ENCODE results near the gene ARHGAP12.

ARHGAP12 gene

GRCh38 chr10:31871266-31872065, 57.2 kb downstream of the ARHGAP12 start:
- no peak for DNase-seq

GRCh38 chr10:31867646-31868045, 61.0 kb downstream of the ARHGAP12 start:
- no peak for DNase-seq

- DNase-seq: no peak
Measured at GRCh38 chr10:31866118-31866670, 62.4 kb downstream of the ARHGAP12 start.

- no peak for DNase-seq
Measured at GRCh38 chr10:31864834-31865518, 63.7 kb downstream of the ARHGAP12 start.

GRCh38 chr10:31855033-31855432, 73.6 kb downstream of the ARHGAP12 start:
- no peak for DNase-seq

- no peak for DNase-seq
Measured at GRCh38 chr10:31853629-31854028, 75.0 kb downstream of the ARHGAP12 start.

GRCh38 chr10:31851216-31851615, 77.4 kb downstream of the ARHGAP12 start:
- no peak for DNase-seq

- no peak for DNase-seq
Measured at GRCh38 chr10:31847515-31847914, 81.1 kb downstream of the ARHGAP12 start.

GRCh38 chr10:31838709-31839108, 89.9 kb downstream of the ARHGAP12 start:
- DNase-seq: no peak

- DNase-seq: no peak
Measured at GRCh38 chr10:31838065-31838464, 90.6 kb downstream of the ARHGAP12 start.

- DNase-seq: no peak
Measured at GRCh38 chr10:31836569-31837406, 91.8 kb downstream of the ARHGAP12 start.

- DNase-seq: no peak
Measured at GRCh38 chr10:31833753-31834152, 94.9 kb downstream of the ARHGAP12 start.

- DNase-seq: no peak
Measured at GRCh38 chr10:31832261-31832660, 96.4 kb downstream of the ARHGAP12 start.

GRCh38 chr10:31830887-31831286, 97.7 kb downstream of the ARHGAP12 start:
- DNase-seq: no peak

GRCh38 chr10:31829776-31830175, 98.9 kb downstream of the ARHGAP12 start:
- DNase-seq: no peak

- no peak for DNase-seq
Measured at GRCh38 chr10:31823358-31823757, 105.3 kb downstream of the ARHGAP12 start.

GRCh38 chr10:31822616-31823318, 105.9 kb downstream of the ARHGAP12 start:
- no peak for DNase-seq

- no peak for DNase-seq
Measured at GRCh38 chr10:31822150-31822549, 106.5 kb downstream of the ARHGAP12 start.

GRCh38 chr10:31820778-31821369, 107.8 kb downstream of the ARHGAP12 start:
- DNase-seq: no peak

- no peak for DNase-seq
Measured at GRCh38 chr10:31820096-31820495, 108.5 kb downstream of the ARHGAP12 start.

- no peak for DNase-seq
Measured at GRCh38 chr10:31819391-31819820, 109.2 kb downstream of the ARHGAP12 start.

- no peak for DNase-seq
Measured at GRCh38 chr10:31816318-31816717, 112.3 kb downstream of the ARHGAP12 start.
